GM19463 (cell line): Measurements from ENCODE around the gene GASK1A.

Source experiments
- ATAC-seq: cut with Tn5 transposase; IDR thresholded peaks from one replicate; pipeline ENCODE4 v1.9.1; 2021; ENCODE audit warnings: mild to moderate bottlenecking, moderate library complexity; ENCODE audit not compliant: unreplicated experiment

The GASK1A gene

GRCh38 chr3:43080726-43081568 is 101.8 kb downstream of the GASK1A start:
- ATAC-seq: no peak

- ATAC-seq: no peak
Measured at GRCh38 chr3:43081796-43082195, 102.7 kb downstream of the GASK1A start.

- no peak for ATAC-seq
Measured at GRCh38 chr3:43082457-43082856, 103.3 kb downstream of the GASK1A start.

- ATAC-seq: no peak
Measured at GRCh38 chr3:43086460-43087165, 107.5 kb downstream of the GASK1A start.

- ATAC-seq: no peak
Measured at GRCh38 chr3:43087249-43087776, 108.2 kb downstream of the GASK1A start.

GRCh38 chr3:43089081-43089480 is 110.0 kb downstream of the GASK1A start:
- ATAC-seq: no peak

- no peak for ATAC-seq
Measured at GRCh38 chr3:43090238-43090637, 111.1 kb downstream of the GASK1A start.

- no peak for ATAC-seq
Measured at GRCh38 chr3:43091481-43091880, 112.4 kb downstream of the GASK1A start.

- ATAC-seq: no peak
Measured at GRCh38 chr3:43093006-43093405, 113.9 kb downstream of the GASK1A start.

GRCh38 chr3:43093974-43094373 is 114.9 kb downstream of the GASK1A start:
- ATAC-seq: no peak

- no peak for ATAC-seq
Measured at GRCh38 chr3:43094381-43094780, 115.3 kb downstream of the GASK1A start.

GRCh38 chr3:43094851-43095250 is 115.7 kb downstream of the GASK1A start:
- ATAC-seq: no peak

GRCh38 chr3:43095370-43095769 is 116.3 kb downstream of the GASK1A start:
- ATAC-seq: no peak

- no peak for ATAC-seq
Measured at GRCh38 chr3:43096761-43097160, 117.7 kb downstream of the GASK1A start.

- ATAC-seq: no peak
Measured at GRCh38 chr3:43097400-43098080, 118.4 kb downstream of the GASK1A start.

- no peak for ATAC-seq
Measured at GRCh38 chr3:43098761-43099160, 119.7 kb downstream of the GASK1A start.

- ATAC-seq: no peak
Measured at GRCh38 chr3:43102773-43103480, 123.8 kb downstream of the GASK1A start.

GRCh38 chr3:43104039-43104438 is 124.9 kb downstream of the GASK1A start:
- no peak for ATAC-seq

- ATAC-seq: no peak
Measured at GRCh38 chr3:43104660-43105595, 125.8 kb downstream of the GASK1A start.
